ENCODE results near the gene NXT2.
"Not testable (repeated sequence)": the region's sequence is repeated elsewhere in the genome, so short reads cannot be mapped to it uniquely, and the experiment has no call there.

Gene NXT2

GRCh38 chrX:109536439-109537323 is at the start of gene NXT2:
Gene NXT2 (plus strand): TSS chrX:109536844. CDS start chrX:109537007, 163 bp downstream.
- DNase-seq = peak; percentile 63

- DNase-seq = no peak
Measured at GRCh38 chrX:109487640-109488039, 49.0 kb upstream of the NXT2 start.

- no peak for DNase-seq
Measured at GRCh38 chrX:109489174-109489573, 47.5 kb upstream of the NXT2 start.

GRCh38 chrX:109498434-109498833 is 38.2 kb upstream of the NXT2 start:
- DNase-seq = no peak

- DNase-seq = no peak
Measured at GRCh38 chrX:109501176-109501575, 35.5 kb upstream of the NXT2 start.

GRCh38 chrX:109508915-109509314 is 27.7 kb upstream of the NXT2 start:
- no peak for DNase-seq

- no peak for DNase-seq
Measured at GRCh38 chrX:109511113-109511512, 25.5 kb upstream of the NXT2 start.

GRCh38 chrX:109519001-109519400 is 17.6 kb upstream of the NXT2 start:
- DNase-seq = no peak

GRCh38 chrX:109533005-109533404 is 3.6 kb upstream of the NXT2 start:
- DNase-seq = no peak

- no peak for DNase-seq
Measured at GRCh38 chrX:109533631-109534030, 3.0 kb upstream of the NXT2 start.

GRCh38 chrX:109534933-109535332 is 1.7 kb upstream of the NXT2 start:
- DNase-seq = no peak

- DNase-seq = no peak
Measured at GRCh38 chrX:109535578-109535977, 1.1 kb upstream of the NXT2 start.

- DNase-seq = no peak
Measured at GRCh38 chrX:109537324-109537665, 651 bp downstream of the NXT2 start.

GRCh38 chrX:109539007-109539406 is 2.4 kb downstream of the NXT2 start:
- DNase-seq = not testable (repeated sequence)

GRCh38 chrX:109553862-109554261 is 17.2 kb downstream of the NXT2 start:
- no peak for DNase-seq

- not testable (repeated sequence) for DNase-seq
Measured at GRCh38 chrX:109576083-109576482, 39.4 kb downstream of the NXT2 start.

GRCh38 chrX:109577055-109577454 is 40.4 kb downstream of the NXT2 start:
- no peak for DNase-seq

- no peak for DNase-seq
Measured at GRCh38 chrX:109578916-109579315, 42.3 kb downstream of the NXT2 start.

GRCh38 chrX:109585488-109585887 is 48.8 kb downstream of the NXT2 start:
- DNase-seq = no peak

- no peak for DNase-seq
Measured at GRCh38 chrX:109590176-109590575, 53.5 kb downstream of the NXT2 start.

Data from T1000 (cell line).